ENCODE results near the gene NPAS3. TPM values are rescaled to one million over a fixed set of nuclear protein-coding genes. Genes with fewer than 3 reads are reported as not detected.

Gene NPAS3
- polyA plus RNA-seq, 1 donor, result 1.0 TPM

GRCh38 chr14:33661101-33661500 is 722.4 kb downstream of the NPAS3 start:
- Histone ChIP-seq H3K36me3 (ENCODE audit: control insufficient read depth, insufficient read depth, low read length) (no peaks in the 10 kb centered on the region), H3K27me3 (ENCODE audit: control insufficient read depth, insufficient read depth, low read length) (no peaks in the 10 kb centered on the region), H3K9me3 (ENCODE audit: control insufficient read depth, low read depth, low read length) (no peaks in the 10 kb centered on the region), H3K27ac (ENCODE audit: low read length) (no peak overlapping the region), H3K4me3 (ENCODE audit: low read length) (no peak overlapping the region), H3K4me1 (ENCODE audit: control insufficient read depth, insufficient read depth, low read length) (no peaks in the 10 kb centered on the region)
- no peak for DNase-seq
- WGBS (ENCODE audit: insufficient coverage, low lambda C conversion rate), result 100% methylated on average over 1 of the region's 3 CpGs

- WGBS (ENCODE audit: insufficient coverage, low lambda C conversion rate), result 100% methylated on average over 1 of the region's 4 CpGs
- DNase-seq, result no peak
- no peaks in the 10 kb centered on the region for H3K36me3 ChIP-seq (ENCODE audit: control insufficient read depth, insufficient read depth, low read length)
Observed at GRCh38 chr14:33668066-33668465, 729.4 kb downstream of the NPAS3 start.

GRCh38 chr14:33669111-33669510 is 730.4 kb downstream of the NPAS3 start:
- H3K4me3 ChIP-seq (ENCODE audit: low read length), result no peak overlapping the region
- DNase-seq, result no peak
- H3K9me3 ChIP-seq (ENCODE audit: control insufficient read depth, low read depth, low read length), result no peaks in the 10 kb centered on the region
- H3K4me1 ChIP-seq (ENCODE audit: control insufficient read depth, insufficient read depth, low read length), result peaks cover 4% of the 10 kb centered on the region
- WGBS (ENCODE audit: insufficient coverage, low lambda C conversion rate), result 63% methylated on average over 2 of the region's 2 CpGs
- H3K36me3 ChIP-seq (ENCODE audit: control insufficient read depth, insufficient read depth, low read length), result no peaks in the 10 kb centered on the region
- no peaks in the 10 kb centered on the region for H3K27me3 ChIP-seq (ENCODE audit: control insufficient read depth, insufficient read depth, low read length)
- H3K27ac ChIP-seq (ENCODE audit: low read length), result no peak overlapping the region

More at GRCh38 chr14:33668066-33668465, 729.4 kb downstream of the NPAS3 start:
- Histone ChIP-seq H3K4me3 (ENCODE audit: low read length) (no peak overlapping the region), H3K4me1 (ENCODE audit: control insufficient read depth, insufficient read depth, low read length) (peaks cover 4% of the 10 kb centered on the region), H3K27me3 (ENCODE audit: control insufficient read depth, insufficient read depth, low read length) (no peaks in the 10 kb centered on the region), H3K27ac (ENCODE audit: low read length) (no peak overlapping the region), H3K9me3 (ENCODE audit: control insufficient read depth, low read depth, low read length) (no peaks in the 10 kb centered on the region)

GRCh38 chr14:33670235-33670634 is 731.6 kb downstream of the NPAS3 start:
- H3K9me3 ChIP-seq (ENCODE audit: control insufficient read depth, low read depth, low read length), result no peaks in the 10 kb centered on the region
- H3K4me3 ChIP-seq (ENCODE audit: low read length), result no peak overlapping the region
- DNase-seq, result no peak
- no peaks in the 10 kb centered on the region for H3K27me3 ChIP-seq (ENCODE audit: control insufficient read depth, insufficient read depth, low read length)
- no peaks in the 10 kb centered on the region for H3K36me3 ChIP-seq (ENCODE audit: control insufficient read depth, insufficient read depth, low read length)
- peaks cover 4% of the 10 kb centered on the region for H3K4me1 ChIP-seq (ENCODE audit: control insufficient read depth, insufficient read depth, low read length)
- 100% methylated on average over 2 of the region's 5 CpGs for WGBS (ENCODE audit: insufficient coverage, low lambda C conversion rate)
- no peak overlapping the region for H3K27ac ChIP-seq (ENCODE audit: low read length)

- H3K9me3 ChIP-seq (ENCODE audit: control insufficient read depth, low read depth, low read length), result no peaks in the 10 kb centered on the region
- peaks cover 4% of the 10 kb centered on the region for H3K4me1 ChIP-seq (ENCODE audit: control insufficient read depth, insufficient read depth, low read length)
- no peaks in the 10 kb centered on the region for H3K36me3 ChIP-seq (ENCODE audit: control insufficient read depth, insufficient read depth, low read length)
- no peak overlapping the region for H3K4me3 ChIP-seq (ENCODE audit: low read length)
- peak; percentile 35 to 65 for DNase-seq
- H3K27me3 ChIP-seq (ENCODE audit: control insufficient read depth, insufficient read depth, low read length), result no peaks in the 10 kb centered on the region
- no CpG with 5 or more reads among the region's 1 CpG for WGBS (ENCODE audit: insufficient coverage, low lambda C conversion rate)
- peak overlapping the region; percentile 20 for H3K27ac ChIP-seq (ENCODE audit: low read length)
Observed at GRCh38 chr14:33671556-33671955, 732.9 kb downstream of the NPAS3 start.

GRCh38 chr14:33674927-33675326 is 736.2 kb downstream of the NPAS3 start:
- Histone ChIP-seq H3K9me3 (ENCODE audit: control insufficient read depth, low read depth, low read length) (no peaks in the 10 kb centered on the region), H3K4me1 (ENCODE audit: control insufficient read depth, insufficient read depth, low read length) (peaks cover 4% of the 10 kb centered on the region), H3K36me3 (ENCODE audit: control insufficient read depth, insufficient read depth, low read length) (no peaks in the 10 kb centered on the region), H3K27ac (ENCODE audit: low read length) (no peak overlapping the region), H3K4me3 (ENCODE audit: low read length) (no peak overlapping the region), H3K27me3 (ENCODE audit: control insufficient read depth, insufficient read depth, low read length) (no peaks in the 10 kb centered on the region)
- WGBS (ENCODE audit: insufficient coverage, low lambda C conversion rate), result no CpG with 5 or more reads among the region's 5 CpGs
- DNase-seq, result no peak

- no peak for DNase-seq
- Histone ChIP-seq H3K9me3 (ENCODE audit: control insufficient read depth, low read depth, low read length) (no peaks in the 10 kb centered on the region), H3K4me1 (ENCODE audit: control insufficient read depth, insufficient read depth, low read length) (peaks cover 4% of the 10 kb centered on the region), H3K36me3 (ENCODE audit: control insufficient read depth, insufficient read depth, low read length) (no peaks in the 10 kb centered on the region), H3K4me3 (ENCODE audit: low read length) (no peak overlapping the region), H3K27me3 (ENCODE audit: control insufficient read depth, insufficient read depth, low read length) (no peaks in the 10 kb centered on the region), H3K27ac (ENCODE audit: low read length) (no peak overlapping the region)
- WGBS (ENCODE audit: insufficient coverage, low lambda C conversion rate), result 73% methylated on average over 4 of the region's 5 CpGs
Observed at GRCh38 chr14:33675415-33676130, 736.9 kb downstream of the NPAS3 start.

- no CpG with 5 or more reads among the region's 7 CpGs for WGBS (ENCODE audit: insufficient coverage, low lambda C conversion rate)
Observed at GRCh38 chr14:33676135-33676566, 737.5 kb downstream of the NPAS3 start.

GRCh38 chr14:33676891-33677290 is 738.2 kb downstream of the NPAS3 start:
- DNase-seq, result no peak
- no peaks in the 10 kb centered on the region for H3K4me1 ChIP-seq (ENCODE audit: control insufficient read depth, insufficient read depth, low read length)
- no peak overlapping the region for H3K27ac ChIP-seq (ENCODE audit: low read length)
- no peak overlapping the region for H3K4me3 ChIP-seq (ENCODE audit: low read length)
- H3K36me3 ChIP-seq (ENCODE audit: control insufficient read depth, insufficient read depth, low read length), result no peaks in the 10 kb centered on the region
- no peaks in the 10 kb centered on the region for H3K27me3 ChIP-seq (ENCODE audit: control insufficient read depth, insufficient read depth, low read length)
- no peaks in the 10 kb centered on the region for H3K9me3 ChIP-seq (ENCODE audit: control insufficient read depth, low read depth, low read length)
- WGBS (ENCODE audit: insufficient coverage, low lambda C conversion rate), result no CpG with 5 or more reads among the region's 5 CpGs

More at GRCh38 chr14:33676135-33676566, 737.5 kb downstream of the NPAS3 start:
- no peaks in the 10 kb centered on the region for H3K36me3 ChIP-seq (ENCODE audit: control insufficient read depth, insufficient read depth, low read length)
- peak; percentile 25 to 47 for DNase-seq
- H3K9me3 ChIP-seq (ENCODE audit: control insufficient read depth, low read depth, low read length), result no peaks in the 10 kb centered on the region
- no peak overlapping the region for H3K4me3 ChIP-seq (ENCODE audit: low read length)
- no peak overlapping the region for H3K27ac ChIP-seq (ENCODE audit: low read length)
- peaks cover 3% of the 10 kb centered on the region for H3K4me1 ChIP-seq (ENCODE audit: control insufficient read depth, insufficient read depth, low read length)
- H3K27me3 ChIP-seq (ENCODE audit: control insufficient read depth, insufficient read depth, low read length), result no peaks in the 10 kb centered on the region

- Histone ChIP-seq H3K4me3 (ENCODE audit: low read length) (no peak overlapping the region), H3K4me1 (ENCODE audit: control insufficient read depth, insufficient read depth, low read length) (no peaks in the 10 kb centered on the region), H3K27me3 (ENCODE audit: control insufficient read depth, insufficient read depth, low read length) (no peaks in the 10 kb centered on the region), H3K9me3 (ENCODE audit: control insufficient read depth, low read depth, low read length) (no peaks in the 10 kb centered on the region), H3K36me3 (ENCODE audit: control insufficient read depth, insufficient read depth, low read length) (no peaks in the 10 kb centered on the region), H3K27ac (ENCODE audit: low read length) (no peak overlapping the region)
- no peak for DNase-seq
- no CpG with 5 or more reads among the region's 5 CpGs for WGBS (ENCODE audit: insufficient coverage, low lambda C conversion rate)
Observed at GRCh38 chr14:33678005-33678404, 739.3 kb downstream of the NPAS3 start.

- no peaks in the 10 kb centered on the region for H3K9me3 ChIP-seq (ENCODE audit: control insufficient read depth, low read depth, low read length)
- no peaks in the 10 kb centered on the region for H3K36me3 ChIP-seq (ENCODE audit: control insufficient read depth, insufficient read depth, low read length)
- no peak for DNase-seq
- H3K27ac ChIP-seq (ENCODE audit: low read length), result no peak overlapping the region
- H3K27me3 ChIP-seq (ENCODE audit: control insufficient read depth, insufficient read depth, low read length), result no peaks in the 10 kb centered on the region
- H3K4me1 ChIP-seq (ENCODE audit: control insufficient read depth, insufficient read depth, low read length), result no peaks in the 10 kb centered on the region
- no peak overlapping the region for H3K4me3 ChIP-seq (ENCODE audit: low read length)
- 60% methylated on average over 1 of the region's 2 CpGs for WGBS (ENCODE audit: insufficient coverage, low lambda C conversion rate)
Observed at GRCh38 chr14:33679025-33679424, 740.3 kb downstream of the NPAS3 start.
